Hematopoietic multipotent progenitor cell treated with erythropoietin and hydrocortisone succinate and interleukin-3 and kit ligand, for 8 days (in vitro differentiated cells): ENCODE results near the gene ATP1B2.

Experiments
- DNase-seq: peaks from one replicate; pipeline ENCODE4 v3.0.0-alpha.2; 2015

The ATP1B2 gene

DNA sequence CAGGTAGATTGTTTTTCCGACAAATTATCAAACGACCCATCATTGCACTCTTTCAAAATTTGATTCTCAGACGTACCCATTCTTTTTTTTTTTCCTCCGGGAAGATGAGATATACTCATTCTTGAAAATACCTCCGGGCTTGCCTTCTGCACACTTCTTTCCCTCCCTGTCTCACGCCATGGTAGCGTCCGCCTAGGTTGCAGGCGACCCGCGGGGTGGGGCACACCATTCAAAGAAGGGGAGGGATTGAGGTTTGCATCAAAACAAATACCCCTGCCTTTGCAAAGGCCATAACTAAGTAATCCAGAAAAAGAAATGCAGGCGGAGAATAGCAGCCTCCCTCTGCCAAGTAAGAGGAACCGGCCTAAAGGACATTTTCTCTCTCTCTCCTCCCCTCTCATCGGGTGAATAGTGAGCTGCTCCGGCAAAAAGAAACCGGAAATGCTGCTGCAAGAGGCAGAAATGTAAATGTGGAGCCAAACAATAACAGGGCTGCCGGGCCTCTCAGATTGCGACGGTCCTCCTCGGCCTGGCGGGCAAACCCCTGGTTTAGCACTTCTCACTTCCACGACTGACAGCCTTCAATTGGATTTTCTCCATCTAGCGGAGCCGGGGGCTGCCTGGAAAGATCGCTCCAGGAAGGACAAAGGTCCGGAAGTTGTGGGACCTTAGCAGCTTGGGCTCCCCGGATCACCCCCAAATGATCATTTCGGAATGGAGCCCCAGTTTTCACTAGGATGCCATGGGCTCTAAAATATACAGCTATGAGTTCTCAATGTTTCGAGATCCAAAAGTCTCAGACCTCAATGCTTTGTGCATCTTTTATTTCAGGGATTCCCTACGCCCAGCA is 35.7 kb downstream of the ATP1B2 start:
- peak; percentile 92 for DNase-seq

GRCh38 chr17:7687072-7687907 is 36.6 kb downstream of the ATP1B2 start, which contains the start of gene TP53:
Gene TP53 (minus strand): TSS chr17:7687490. CDS start chr17:7676594, 10,896 bp downstream.
- DNase-seq, result peak; percentile 98

DNA sequence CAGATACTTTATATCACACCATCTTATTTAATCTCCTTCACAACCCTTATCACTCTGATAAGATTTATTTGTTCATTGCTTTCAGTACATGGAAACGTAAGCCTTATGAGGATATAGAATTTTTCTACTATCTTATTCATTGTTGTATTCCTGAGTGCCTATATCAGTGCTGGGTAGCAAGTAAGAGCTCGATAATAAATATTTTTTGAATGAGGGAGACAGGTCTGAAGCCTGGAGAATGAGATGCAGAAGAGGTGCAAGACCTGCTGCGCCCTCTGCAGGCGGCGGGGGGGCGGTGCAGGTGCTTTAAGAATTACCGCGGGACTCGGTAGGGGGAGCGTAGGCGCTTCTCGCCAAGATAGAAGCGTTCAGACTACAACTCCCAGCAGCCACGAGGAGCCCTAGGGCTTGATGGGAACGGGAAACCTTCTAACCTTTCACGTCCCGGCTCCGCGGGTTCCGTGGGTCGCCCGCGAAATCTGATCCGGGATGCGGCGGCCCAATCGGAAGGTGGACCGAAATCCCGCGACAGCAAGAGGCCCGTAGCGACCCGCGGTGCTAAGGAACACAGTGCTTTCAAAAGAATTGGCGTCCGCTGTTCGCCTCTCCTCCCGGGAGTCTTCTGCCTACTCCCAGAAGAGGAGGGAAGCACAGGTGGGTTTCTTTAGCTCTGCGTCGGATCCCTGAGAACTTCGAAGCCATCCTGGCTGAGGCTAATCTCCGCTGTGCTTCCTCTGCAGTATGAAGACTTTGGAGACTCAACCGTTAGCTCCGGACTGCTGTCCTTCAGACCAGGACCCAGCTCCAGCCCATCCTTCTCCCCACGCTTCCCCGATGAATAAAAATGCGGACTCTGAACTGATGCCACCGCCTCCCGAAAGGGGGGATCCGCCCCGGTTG is 37.4 kb downstream of the ATP1B2 start, which contains the start of gene WRAP53:
TSS of gene WRAP53 (plus strand) at position 570 of the 900 bp plus-strand sequence. CDS start at position 742, 172 bp downstream.
- DNase-seq, result peak; percentile 98

GRCh38 chr17:7688808-7689316 is 38.1 kb downstream of the ATP1B2 start:
- peak; percentile 6 for DNase-seq

DNA sequence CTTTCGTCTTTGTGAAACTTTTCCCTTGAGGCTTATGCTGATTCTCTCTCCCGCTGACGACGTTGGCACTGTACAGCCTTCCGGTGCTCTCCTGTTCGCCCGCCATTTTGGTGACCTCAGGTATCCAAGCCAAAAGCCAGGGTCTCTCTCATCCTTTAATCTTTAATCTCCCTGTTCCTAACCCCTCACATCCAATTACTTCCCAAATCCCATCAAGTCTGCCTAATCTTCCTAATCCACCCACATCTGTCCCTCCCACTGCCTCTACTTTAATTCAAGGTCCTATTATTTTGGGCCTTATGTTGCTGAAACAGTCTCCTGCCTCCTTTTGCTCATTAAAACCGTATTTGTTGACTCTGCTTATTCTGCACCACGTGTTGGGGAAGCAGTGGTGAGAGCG is 44.9 kb downstream of the ATP1B2 start:
- DNase-seq, result no peak

DNA sequence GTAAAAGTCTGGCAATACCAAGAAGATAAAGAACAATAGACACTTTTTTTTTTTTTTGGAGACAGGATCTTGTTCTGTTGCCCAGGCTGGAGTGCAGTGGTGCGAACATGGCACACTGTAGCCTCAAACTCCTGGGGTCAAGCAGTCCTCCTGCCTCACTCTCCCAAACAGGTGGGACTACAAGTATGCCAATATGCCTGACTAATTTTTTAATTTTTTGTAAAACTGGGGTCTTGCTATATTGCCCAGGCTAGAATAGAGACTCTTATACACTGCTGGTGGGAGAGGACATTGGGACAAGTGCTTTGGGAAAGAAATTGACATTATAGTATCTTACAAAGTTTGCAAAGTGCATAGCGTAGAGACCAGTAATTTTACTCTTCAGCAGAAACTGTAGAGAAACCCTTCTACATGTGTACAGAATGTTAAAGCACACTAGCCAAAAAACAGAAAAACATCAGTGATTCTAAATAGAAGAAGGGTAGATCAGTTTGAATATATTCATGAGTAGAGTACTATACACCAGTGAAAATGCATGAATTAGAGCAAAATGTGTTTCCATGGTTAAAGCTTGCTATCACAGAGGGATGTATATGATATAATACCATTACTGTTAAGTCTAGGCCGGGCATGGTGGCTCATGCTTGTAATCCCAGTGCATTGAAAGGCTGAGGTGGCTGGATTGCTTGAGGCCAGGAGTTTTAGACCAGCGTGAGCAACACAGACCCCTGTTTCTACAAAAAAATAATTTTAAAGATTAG is 47.3 kb downstream of the ATP1B2 start:
- DNase-seq, result no peak

GRCh38 chr17:7700510-7700909 is 49.8 kb downstream of the ATP1B2 start:
- peak; percentile 49 for DNase-seq

DNA sequence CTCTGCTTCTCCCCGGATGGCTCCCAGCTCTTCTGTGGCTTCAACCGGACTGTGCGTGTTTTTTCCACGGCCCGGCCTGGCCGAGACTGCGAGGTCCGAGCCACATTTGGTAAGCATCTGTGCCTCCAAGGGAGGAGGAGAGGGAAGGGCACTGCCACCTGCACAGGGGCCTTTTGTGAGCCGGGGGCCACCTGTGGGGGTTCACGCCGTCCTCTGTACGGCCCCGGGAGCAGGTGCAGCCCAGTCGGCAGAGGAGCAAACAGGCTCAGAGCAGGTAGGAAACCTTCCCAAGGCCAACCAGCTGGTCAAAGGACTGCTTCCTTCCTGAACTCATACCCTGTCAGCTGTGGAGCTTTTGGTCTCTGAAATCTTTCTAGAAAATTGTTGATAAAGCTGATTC is 51.0 kb downstream of the ATP1B2 start:
- DNase-seq, result no peak

- no peak for DNase-seq
Measured at GRCh38 chr17:7702776-7703175, 52.0 kb downstream of the ATP1B2 start.

- peak; percentile 18 for DNase-seq
Measured at GRCh38 chr17:7703584-7704479, 53.1 kb downstream of the ATP1B2 start.

DNA sequence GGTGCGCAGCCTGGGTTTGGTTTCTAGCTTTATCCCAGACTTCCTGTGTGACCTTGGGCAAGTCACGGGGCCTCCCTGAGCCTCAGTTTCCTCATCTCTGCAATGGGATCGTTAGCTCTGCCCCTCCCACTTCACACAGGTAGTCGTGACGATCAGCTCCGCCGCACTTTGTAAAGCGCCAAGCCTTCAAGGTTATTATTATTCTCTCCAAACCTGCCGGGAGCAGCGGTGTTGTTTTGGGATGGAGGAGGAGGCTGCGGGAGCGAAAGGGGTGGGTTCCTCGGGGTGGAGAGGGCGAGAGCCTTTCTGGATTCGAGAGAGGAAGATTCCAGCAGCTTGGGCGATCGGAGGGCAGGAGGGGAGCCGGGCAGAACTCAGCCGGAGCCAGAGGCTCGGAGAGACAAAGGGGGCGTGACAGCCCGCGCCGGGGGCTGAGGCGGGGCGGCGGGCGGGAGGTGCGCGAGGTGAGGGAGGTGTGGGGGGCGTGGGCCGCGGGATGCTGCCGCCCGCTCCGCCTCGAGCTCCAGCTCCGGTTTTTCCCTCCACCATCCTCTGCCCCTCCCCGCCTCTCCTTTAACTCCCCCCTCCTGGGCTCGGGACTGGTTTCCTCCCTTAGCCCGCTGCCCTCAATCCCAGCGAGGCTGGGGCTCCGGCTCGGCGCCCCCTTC is 54.0 kb downstream of the ATP1B2 start, which contains the start of gene EFNB3:
TSS of gene EFNB3 (plus strand) at position 602 of the 668 bp plus-strand sequence. CDS start 397 bp downstream, outside the sequence.
- no peak for DNase-seq

DNA sequence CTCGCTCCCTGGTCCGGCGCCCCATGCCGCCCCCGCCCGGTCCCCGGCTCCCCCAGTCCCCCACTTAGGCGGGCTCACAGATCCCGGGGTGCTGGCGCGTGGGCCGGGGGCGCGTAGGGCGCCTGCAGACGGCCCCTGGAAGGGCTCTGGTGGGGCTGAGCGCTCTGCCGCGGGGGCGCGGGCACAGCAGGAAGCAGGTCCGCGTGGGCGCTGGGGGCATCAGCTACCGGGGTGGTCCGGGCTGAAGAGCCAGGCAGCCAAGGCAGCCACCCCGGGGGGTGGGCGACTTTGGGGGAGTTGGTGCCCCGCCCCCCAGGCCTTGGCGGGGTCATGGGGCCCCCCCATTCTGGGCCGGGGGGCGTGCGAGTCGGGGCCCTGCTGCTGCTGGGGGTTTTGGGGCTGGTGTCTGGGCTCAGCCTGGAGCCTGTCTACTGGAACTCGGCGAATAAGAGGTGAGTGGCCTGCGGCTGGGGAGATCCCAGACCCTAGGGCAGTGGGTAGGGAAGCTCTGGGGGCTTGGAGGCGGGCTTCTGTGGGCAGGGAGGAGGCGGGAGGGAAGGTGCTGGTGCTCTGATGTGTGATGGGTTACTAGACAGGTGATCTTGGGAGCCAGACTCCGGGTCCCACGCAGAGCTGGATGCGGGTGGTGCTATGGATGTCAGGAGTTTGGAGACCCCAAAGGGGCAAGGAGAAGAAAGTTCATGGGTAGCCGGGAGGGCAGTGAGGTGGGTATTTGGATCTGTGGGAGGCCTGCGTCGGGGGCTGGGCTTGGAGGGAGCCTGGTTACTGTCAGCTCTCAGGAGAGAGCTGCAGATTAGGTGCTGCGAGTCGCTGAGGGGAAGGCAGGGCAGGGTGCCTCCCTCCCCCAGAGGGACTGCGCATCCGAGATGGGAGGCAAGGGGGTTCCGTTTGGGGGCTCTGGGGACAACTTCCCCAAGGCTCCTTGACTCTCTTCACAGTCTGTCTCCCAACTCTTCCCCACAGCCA is 54.8 kb downstream of the ATP1B2 start:
- DNase-seq, result no peak

DNA sequence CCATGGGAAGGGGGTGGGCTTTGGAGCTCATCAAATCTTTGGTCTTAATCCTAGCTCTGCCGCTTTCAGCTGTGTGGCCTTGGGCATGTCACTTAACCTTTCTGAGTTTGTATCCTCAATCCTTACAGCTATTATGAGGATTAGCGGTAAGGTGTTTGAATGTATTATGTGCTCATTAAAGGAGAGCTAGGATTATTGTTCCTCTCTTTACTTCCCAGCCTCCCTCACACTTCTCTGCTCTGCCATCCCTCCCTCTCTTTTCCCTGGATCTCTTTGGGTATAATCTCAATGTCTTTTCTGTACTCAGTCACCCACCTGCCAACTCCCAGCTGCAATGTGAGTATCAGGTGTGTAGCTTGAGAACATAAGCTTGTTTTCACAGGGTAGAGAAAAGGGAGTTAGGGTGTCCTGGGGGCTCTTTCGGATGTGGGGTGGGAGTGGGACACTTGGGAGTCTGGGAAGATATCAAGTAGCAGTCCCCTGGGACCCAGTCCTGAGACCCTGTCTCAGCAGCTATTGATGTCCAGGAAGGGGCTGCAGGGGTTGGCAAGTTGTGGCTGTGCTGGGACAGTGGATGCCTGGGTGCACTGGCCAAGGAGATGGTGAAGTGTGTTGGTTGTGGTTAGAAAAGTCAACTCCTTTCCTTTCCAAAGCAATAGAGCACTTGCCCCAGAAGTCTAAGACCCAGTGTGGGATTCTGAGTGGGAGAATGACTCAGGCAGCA is 56.1 kb downstream of the ATP1B2 start:
- DNase-seq, result no peak
